Right lobe of liver (tissue), 6 donors: ENCODE data around the gene SLC4A8. TPM values are rescaled to one million over a fixed set of nuclear protein-coding genes. Genes with fewer than 3 reads are reported as not detected.

ENCODE experiments used
- ATAC-seq, 4 donors: fragments of 200-7000 bp; cut with Tn5 transposase; one replicate each; pipeline ENCODE4 v1.9.1; 2020; ENCODE audit warnings: mild to moderate bottlenecking in 4 of 4, moderate library complexity in 4 of 4
- DNase-seq, 3 donors: peaks; one replicate each; pipeline ENCODE4 v3.0.0-alpha.2; 2020
- H3K27ac ChIP-seq, 3 donors: fragments of 200-600 bp; one replicate each; pipeline ENCODE4 v1.8.0; 2022
- H3K27me3 ChIP-seq, 2 donors: fragments of 200-600 bp; one replicate each; pipeline ENCODE4 v1.8.0; 2022
- H3K36me3 ChIP-seq, 4 donors: fragments of 200-600 bp; sonication (generic) in 1 of 4; one replicate each; pipeline versions ENCODE4 v1.5.1 to v1.8.0; 2017 to 2022; ENCODE audit warnings: control low read depth in 1 of 4
- H3K4me1 ChIP-seq, 4 donors: fragments of 200-600 bp; sonication (generic) in 1 of 4; one replicate each; pipeline versions ENCODE4 v1.5.1 to v1.8.0; 2017 to 2022; ENCODE audit warnings: control low read depth in 1 of 4
- H3K4me3 ChIP-seq, 3 donors: fragments of 200-600 bp; one replicate each; pipeline ENCODE4 v1.8.0; 2022
- H3K9me3 ChIP-seq, 4 donors: fragments of 200-600 bp; sonication (generic) in 1 of 4; one replicate each; pipeline versions ENCODE4 v1.5.1 to v1.8.0; 2017 to 2022; ENCODE audit warnings: control low read depth in 1 of 4
- POLR2A ChIP-seq: fragments of 450-650 bp; IDR thresholded peaks from one replicate; pipeline ENCODE4 v1.6.1; 2017; ENCODE audit warnings: antibody characterized with exemption, mild to moderate bottlenecking
- WGBS: methylation state at CpG from one replicate; pipeline ENCODE4 v1.1.6; 2018; ENCODE audit warnings: low coverage, low lambda C conversion rate; ENCODE audit not compliant: insufficient coverage; ENCODE audit errors: missing lambda C conversion rate; 5-methylcytosine and 5-hydroxymethylcytosine counted together
- intact Hi-C, 2 donors: fragments of 100-400 bp; cut with DNase I; formaldehyde crosslinking; loops; one replicate each; pipeline versions ENCODE4 v1.11.2 to v1.14.1; 2022
- total RNA-seq, 6 experiments: library from RNA; depleted of rRNA in 2 of 6; stranded (reverse); fragments of >200 nt in 2 of 6; fragmentation: NEBNext Ultra II Directional in 3 of 6; extraction: Animal tissue kit (Norgen Biotek cat#: 25700) in 3 of 6; gene quantifications; one replicate each; pipeline versions ENCODE4 v1.1.0 to v1.2.4, GENCODE V29; 2016 to 2023
- TF ChIP-seq, protein P1 (sequence below), 4 donors: fragments of 200-600 bp in 3 of 4; fragments of 450-650 bp in 1 of 4; IDR thresholded peaks; one replicate each; pipeline versions ENCODE4 v1.5.1 to v1.8.0; 2016 to 2022; ENCODE audit warnings: antibody characterized with exemption in 4 of 4, mild to moderate bottlenecking in 2 of 4
- donor health status: DM: no; HTN: yes; CAD: no.
- donor health status: DM: no; HTN: no; CAD: no.
- donor health status: DM: no; HTN: no; CAD: no.
- donor health status: DM: no; HTN: yes; CAD: no.
- donor health status: DM: no; HTN: yes; CAD: no.

SLC4A8 gene
- total RNA-seq, 6 experiments from 2014 or later = 0.04 to 0.55 (median 0.19) TPM

DNA sequence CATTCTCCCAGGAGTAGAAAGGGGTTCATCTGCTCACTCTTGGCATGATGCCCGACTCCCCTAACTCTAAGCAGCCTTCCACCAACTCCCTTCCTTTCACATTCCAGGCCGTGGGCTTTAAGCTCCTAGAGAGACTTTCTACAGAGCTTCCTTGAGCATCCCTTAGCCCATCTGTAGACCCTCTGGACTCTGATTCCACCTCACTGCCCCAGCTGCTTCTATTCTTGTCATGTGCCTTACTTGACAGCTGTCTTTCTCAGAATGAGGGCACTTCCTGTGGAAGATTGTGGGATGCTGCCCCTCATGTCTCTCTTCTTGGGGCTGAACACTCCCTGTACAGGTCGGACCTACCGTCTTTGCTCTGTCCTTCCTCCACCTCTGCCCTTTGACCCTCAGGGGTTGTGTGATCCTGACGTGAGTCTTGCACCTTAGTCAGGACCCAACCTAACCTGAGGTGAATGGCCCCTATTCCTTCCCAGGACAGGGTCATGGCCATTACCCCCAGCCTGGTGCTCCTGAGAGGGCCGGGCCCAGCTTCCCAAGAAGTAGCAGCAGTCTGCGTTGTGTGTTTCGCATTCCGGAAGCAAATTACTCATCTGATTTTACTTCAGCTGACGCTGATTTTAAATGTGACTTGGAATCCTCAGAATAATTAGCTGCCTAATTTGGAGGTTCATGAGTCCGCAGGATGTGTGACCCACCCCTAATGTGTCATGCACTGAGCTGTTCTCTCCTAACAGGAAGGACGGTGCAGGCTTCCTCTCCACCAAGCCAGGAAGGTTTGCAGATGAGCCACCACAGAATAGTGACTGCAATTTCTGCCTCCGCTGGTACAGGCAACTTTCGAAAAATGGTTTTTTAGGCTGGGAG lies 30.7 kb upstream of the SLC4A8 start:
- no peak for TF ChIP-seq POLR2A
- TF ChIP-seq, protein P1, sequence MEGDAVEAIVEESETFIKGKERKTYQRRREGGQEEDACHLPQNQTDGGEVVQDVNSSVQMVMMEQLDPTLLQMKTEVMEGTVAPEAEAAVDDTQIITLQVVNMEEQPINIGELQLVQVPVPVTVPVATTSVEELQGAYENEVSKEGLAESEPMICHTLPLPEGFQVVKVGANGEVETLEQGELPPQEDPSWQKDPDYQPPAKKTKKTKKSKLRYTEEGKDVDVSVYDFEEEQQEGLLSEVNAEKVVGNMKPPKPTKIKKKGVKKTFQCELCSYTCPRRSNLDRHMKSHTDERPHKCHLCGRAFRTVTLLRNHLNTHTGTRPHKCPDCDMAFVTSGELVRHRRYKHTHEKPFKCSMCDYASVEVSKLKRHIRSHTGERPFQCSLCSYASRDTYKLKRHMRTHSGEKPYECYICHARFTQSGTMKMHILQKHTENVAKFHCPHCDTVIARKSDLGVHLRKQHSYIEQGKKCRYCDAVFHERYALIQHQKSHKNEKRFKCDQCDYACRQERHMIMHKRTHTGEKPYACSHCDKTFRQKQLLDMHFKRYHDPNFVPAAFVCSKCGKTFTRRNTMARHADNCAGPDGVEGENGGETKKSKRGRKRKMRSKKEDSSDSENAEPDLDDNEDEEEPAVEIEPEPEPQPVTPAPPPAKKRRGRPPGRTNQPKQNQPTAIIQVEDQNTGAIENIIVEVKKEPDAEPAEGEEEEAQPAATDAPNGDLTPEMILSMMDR (IDR thresholded peaks at IDR 0.05) = no peak
- DNase-seq (peak in 1 of 3 donors; percentile 33), ATAC-seq (peak; percentile 34 to 78 (median 56))
- no peak overlapping the region for H3K4me3 ChIP-seq
- H3K4me1 ChIP-seq = peaks cover 0 to 7% (median 1%) of the 10 kb centered on the region in 4 donors
- 64% methylated on average over 12 of the region's 14 CpGs for whole genome bisulfite sequencing
- H3K27me3 ChIP-seq = peaks cover 0 to 10% of the 10 kb centered on the region in 2 donors
- no peaks in the 10 kb centered on the region for H3K36me3 ChIP-seq
- intact Hi-C loops = no loop called here
- no peaks in the 10 kb centered on the region for H3K9me3 ChIP-seq
- H3K27ac ChIP-seq = peak overlapping the region in 1 of 3 donors; percentile 22

GRCh38 chr12:51395283-51396230 lies 29.1 kb upstream of the SLC4A8 start:
- H3K27me3 ChIP-seq = peaks cover 0 to 10% of the 10 kb centered on the region in 2 donors
- DNase-seq = no peak
- no peak overlapping the region for H3K4me3 ChIP-seq
- peaks cover 0 to 7% (median 1%) of the 10 kb centered on the region in 4 donors for H3K4me1 ChIP-seq
- 35% methylated on average over 7 of the region's 8 CpGs for WGBS
- TF ChIP-seq, protein P1 (IDR thresholded peaks at IDR 0.05) = no peak
- TF ChIP-seq POLR2A = no peak
- H3K27ac ChIP-seq = no peak overlapping the region
- H3K36me3 ChIP-seq = no peaks in the 10 kb centered on the region
- no peaks in the 10 kb centered on the region for H3K9me3 ChIP-seq
- intact Hi-C loops = no loop called here
- ATAC-seq = peak in 3 of 4 donors; percentile 4 to 14 (median 9)

GRCh38 chr12:51397670-51398069 lies 27.0 kb upstream of the SLC4A8 start:
- H3K9me3 ChIP-seq = no peaks in the 10 kb centered on the region
- peaks cover 0 to 1% of the 10 kb centered on the region in 2 donors for H3K27me3 ChIP-seq
- no peak for ATAC-seq
- DNase-seq = no peak
- no peak overlapping the region for H3K4me3 ChIP-seq
- H3K36me3 ChIP-seq = no peaks in the 10 kb centered on the region
- TF ChIP-seq, protein P1 (IDR thresholded peaks at IDR 0.05) = no peak
- TF ChIP-seq POLR2A = no peak
- no peaks in the 10 kb centered on the region for H3K4me1 ChIP-seq
- H3K27ac ChIP-seq = no peak overlapping the region
- 71% methylated on average over 4 of the region's 4 CpGs for WGBS
- intact Hi-C loops = no loop called here

DNA sequence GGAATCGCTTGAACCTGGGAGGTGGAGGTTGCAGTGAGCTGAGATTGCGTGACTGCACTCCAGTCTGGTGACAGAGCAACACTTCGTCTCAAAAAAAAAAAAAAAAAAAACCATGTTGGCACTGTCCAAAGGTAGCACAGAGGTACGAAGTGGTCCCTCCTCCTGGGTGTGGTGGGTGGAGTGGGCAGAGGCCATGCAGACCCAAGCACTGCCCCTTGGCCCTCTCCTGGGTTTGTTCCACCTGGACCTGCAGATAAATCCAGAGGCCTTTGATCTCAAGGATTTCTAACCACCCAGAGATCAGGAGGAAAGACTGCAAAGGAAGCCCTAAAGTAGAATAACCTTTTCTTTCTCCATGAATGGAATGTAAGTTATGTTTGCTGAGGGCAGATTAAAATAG lies 24.7 kb upstream of the SLC4A8 start:
- Histone ChIP-seq H3K4me3 (no peak overlapping the region), H3K4me1 (no peaks in the 10 kb centered on the region), H3K36me3 (no peaks in the 10 kb centered on the region), H3K27ac (no peak overlapping the region), H3K27me3 (no peaks in the 10 kb centered on the region), H3K9me3 (no peaks in the 10 kb centered on the region)
- ATAC-seq = no peak
- intact Hi-C loops = no loop called here
- TF ChIP-seq, protein P1 (IDR thresholded peaks at IDR 0.05) = no peak
- TF ChIP-seq POLR2A = no peak
- WGBS = 52% methylated on average over 4 of the region's 4 CpGs
- DNase-seq = no peak
